Coronary artery (tissue), 2 donors: ENCODE data around the gene FGB.
"Not testable (repeated sequence)": the region's sequence is repeated elsewhere in the genome, so short reads cannot be mapped to it uniquely, and the experiment has no call there.

Experiments
- DNase-seq: peaks from one replicate; pipeline ENCODE4 v3.0.0-alpha.2; 2017; ENCODE audit warnings: low spot score
- H3K27ac ChIP-seq, 2 donors: fragments of 200-600 bp; sonication (generic); one replicate each; pipeline ENCODE4 v1.5.1; 2016 to 2019
- H3K4me3 ChIP-seq: fragments of 200-600 bp; sonication (generic); 2 replicates; pipeline ENCODE4 v1.5.1; 2016; ENCODE audit warnings: mild to moderate bottlenecking, moderate library complexity
- TF ChIP-seq, protein P1 (sequence below): fragments of 200-600 bp; sonication (generic); IDR thresholded peaks from one replicate; pipeline ENCODE4 v1.5.1; 2019; ENCODE audit warnings: antibody characterized with exemption

Gene FGB

DNA sequence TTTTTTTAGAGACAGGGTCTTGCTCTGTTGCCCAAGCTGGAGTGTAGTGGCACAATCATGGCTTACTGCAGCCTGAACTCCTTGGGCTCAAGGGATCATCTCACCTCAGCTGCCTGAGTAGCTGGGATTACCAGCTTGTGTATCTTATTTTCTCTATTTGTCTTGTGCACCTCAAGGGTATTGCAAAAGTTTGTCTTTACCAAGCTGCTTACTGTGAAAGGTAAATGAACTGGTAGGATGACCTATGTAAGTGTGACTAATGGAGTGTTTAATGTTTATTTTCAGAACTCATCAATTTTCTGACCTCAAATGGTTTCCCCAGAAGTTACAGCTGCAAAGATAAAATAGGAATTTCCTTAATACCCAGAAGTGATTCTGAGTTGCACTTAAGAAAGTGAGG is 33.0 kb downstream of the FGB start:
- H3K27ac ChIP-seq = no peak overlapping the region
- no peak overlapping the region for H3K4me3 ChIP-seq
- TF ChIP-seq, protein P1, sequence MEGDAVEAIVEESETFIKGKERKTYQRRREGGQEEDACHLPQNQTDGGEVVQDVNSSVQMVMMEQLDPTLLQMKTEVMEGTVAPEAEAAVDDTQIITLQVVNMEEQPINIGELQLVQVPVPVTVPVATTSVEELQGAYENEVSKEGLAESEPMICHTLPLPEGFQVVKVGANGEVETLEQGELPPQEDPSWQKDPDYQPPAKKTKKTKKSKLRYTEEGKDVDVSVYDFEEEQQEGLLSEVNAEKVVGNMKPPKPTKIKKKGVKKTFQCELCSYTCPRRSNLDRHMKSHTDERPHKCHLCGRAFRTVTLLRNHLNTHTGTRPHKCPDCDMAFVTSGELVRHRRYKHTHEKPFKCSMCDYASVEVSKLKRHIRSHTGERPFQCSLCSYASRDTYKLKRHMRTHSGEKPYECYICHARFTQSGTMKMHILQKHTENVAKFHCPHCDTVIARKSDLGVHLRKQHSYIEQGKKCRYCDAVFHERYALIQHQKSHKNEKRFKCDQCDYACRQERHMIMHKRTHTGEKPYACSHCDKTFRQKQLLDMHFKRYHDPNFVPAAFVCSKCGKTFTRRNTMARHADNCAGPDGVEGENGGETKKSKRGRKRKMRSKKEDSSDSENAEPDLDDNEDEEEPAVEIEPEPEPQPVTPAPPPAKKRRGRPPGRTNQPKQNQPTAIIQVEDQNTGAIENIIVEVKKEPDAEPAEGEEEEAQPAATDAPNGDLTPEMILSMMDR = no peak
- DNase-seq = no peak

DNA sequence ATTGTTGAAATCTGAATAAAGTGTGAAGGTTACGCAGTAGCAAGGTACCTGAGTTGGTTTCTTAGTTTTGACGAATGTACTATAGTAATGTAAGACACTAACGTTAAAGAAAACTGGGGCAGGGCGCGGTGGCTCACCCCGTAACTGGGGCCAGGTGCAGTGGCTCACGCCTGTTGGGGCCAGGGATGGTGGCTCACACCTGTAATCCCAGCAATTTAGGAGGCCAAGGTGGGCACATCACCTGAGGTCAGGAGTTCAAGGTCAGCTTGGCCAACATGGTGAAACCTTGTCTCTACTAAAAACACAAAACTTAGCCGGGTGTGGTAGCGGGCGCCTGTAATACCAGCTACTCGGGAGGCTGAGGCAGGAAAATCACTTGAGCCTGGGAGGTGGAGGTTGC is 34.5 kb downstream of the FGB start:
- H3K4me3 ChIP-seq, DNase-seq, H3K27ac ChIP-seq: not testable (repeated sequence)

DNA sequence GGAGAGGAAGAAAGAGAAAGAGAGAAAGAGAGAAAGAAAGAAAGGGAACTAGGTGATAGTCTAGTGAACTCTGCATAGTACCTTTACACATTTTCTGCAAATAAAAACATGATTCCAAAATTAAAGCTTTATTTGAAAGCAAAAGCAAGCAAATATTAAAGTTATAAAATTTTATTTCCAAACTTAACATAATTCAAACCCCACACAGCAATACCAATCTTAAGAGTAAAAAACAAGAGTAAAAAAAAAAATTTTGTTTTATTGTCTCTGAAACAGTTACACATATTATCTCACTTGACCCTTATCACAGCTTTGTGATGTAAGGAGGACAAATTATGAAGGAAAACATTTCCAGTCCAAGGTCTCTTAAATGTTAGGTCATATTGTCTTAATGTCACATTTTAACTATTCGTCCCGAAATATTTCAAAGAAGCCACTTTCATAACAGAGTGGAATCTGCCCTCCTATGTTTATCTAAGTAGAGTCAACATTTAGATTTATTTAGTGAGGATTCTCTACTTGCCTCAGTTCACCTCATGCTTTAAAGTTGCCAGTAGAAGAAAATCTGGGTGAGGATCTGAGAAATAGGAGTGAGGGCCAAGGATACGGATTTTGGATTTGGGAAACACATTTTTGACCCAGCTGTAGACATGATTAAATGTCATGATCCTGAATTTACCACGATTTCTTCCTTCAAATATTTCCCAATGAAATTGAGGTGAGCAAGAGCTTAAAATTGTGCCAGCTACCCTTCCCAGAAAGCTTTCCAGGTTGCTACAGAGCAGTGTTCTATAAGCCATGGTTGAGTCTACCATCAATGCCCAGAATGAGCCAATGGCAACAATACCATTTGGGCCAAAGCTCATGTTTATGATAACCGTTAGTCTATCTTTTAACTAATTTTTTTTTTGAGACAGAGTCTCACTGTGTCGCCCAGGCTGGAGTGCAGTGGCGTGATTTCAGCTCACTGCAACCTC is 35.3 kb downstream of the FGB start:
- Histone ChIP-seq H3K4me3 (no peak overlapping the region), H3K27ac (no peak overlapping the region)
- no peak for DNase-seq
- TF ChIP-seq, protein P1 = no peak

DNA sequence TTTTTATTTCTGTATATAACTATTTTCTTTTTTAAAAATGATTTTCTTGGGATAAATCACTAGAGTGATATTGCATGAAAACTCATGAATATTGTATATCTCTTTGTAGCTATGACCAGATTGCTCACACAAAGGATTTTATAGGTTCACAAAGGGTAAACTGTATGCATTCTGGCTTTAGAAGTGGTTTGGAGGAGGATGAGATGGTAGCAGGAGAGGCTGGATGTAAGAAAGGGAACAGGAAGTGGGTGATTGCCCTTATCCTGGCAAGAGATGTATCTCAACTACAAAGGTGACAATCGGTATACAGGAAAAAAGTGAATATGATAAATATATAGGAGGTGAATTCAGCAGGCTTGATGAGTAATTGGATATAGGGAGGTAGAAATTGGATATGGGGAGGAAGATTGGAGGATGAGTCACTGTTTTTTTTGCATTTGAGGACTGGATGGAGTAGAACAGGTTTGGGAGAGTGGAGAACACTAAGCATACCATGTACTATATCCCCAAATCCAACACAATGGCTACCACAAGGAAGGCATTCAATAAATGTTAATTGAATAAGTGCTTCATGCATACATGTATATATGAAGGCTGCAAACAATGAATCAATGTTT is 39.7 kb downstream of the FGB start:
- TF ChIP-seq, protein P1 = no peak
- no peak for DNase-seq
- no peak overlapping the region for H3K4me3 ChIP-seq
- no peak overlapping the region for H3K27ac ChIP-seq

DNA sequence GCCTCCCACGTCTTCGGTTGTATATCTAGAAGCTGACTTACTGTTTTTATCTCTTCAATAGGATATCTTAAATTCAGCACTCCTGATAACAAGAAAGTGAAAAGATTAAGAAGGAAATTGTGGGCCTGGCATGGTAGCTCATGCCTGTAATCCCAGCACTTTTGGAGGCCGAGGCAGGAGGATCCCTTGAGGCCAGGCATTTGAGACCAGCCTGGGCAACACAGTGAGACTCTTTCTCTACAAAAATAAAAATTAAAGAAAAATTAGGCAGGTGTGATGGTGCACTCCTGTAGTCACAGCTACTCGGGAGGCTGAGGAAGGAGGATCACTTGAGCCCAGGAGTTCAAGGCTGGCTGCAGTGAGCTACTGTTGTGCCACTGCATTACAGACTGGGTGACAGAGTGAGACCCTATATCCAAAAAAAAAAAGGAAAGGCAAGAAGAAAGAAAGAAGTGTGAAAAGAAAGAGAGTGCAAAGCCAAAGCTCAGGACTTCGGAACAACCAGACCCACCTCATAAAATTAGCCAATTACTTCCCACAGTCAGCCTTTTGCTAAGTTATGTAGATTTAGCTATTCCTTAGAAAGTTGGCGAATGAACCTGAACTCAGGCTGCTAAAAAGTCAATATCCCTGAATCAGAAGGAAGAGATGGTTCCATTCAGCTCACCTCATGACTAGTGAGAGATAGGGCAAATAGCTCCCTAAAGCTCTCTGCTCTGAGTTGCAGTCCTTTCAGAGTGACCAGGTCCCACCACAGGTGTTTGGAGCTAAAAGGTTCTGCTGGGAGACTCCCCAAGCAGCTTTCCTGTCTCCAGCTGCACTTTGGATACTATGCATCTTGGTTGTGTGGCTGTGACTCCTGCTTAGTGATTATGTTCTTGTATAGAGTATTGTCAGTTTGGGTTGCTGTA is 40.5 kb downstream of the FGB start:
- DNase-seq = no peak
- no peak overlapping the region for H3K4me3 ChIP-seq
- no peak overlapping the region for H3K27ac ChIP-seq
- TF ChIP-seq, protein P1 = no peak

DNA sequence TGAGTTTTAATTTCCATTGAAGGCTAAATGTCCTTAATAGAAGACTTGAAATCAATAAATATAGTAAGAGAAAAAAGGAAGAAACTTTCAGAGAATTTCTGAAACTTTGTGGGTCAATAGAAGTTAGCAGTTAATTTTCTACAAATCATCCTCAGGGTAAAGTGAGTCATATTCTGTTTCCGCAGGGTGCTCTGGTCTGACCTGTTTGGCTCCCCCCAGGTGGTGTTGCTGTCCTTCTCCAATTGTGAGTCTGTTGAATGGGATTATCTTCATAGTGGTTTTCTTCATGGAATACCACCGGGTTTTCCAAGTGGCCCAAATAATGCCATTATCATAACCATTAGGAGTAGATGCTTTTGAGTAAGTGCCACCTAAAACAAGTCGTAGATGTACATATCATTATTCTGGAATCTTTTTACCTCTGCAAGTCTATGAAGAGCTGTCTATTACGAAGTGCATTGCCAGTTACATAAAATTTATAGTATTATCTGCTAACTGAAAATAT is 41.9 kb downstream of the FGB start:
- H3K27ac ChIP-seq = no peak overlapping the region
- DNase-seq = no peak
- TF ChIP-seq, protein P1 = no peak
- H3K4me3 ChIP-seq = no peak overlapping the region
